Breast epithelium (tissue), 4 donors: Measurements from ENCODE around the gene PPARD. TPM values are rescaled to one million over a fixed set of nuclear protein-coding genes. Genes with fewer than 3 reads are reported as not detected.

Experiments
- DNase-seq, 2 donors: peaks; one replicate each; pipeline ENCODE4 v3.0.0-alpha.2; 2019; ENCODE audit warnings: low spot score in 2 of 2
- H3K27ac ChIP-seq, 2 donors: fragments of 200-600 bp; sonication (generic) in 1 of 2; one replicate each; pipeline ENCODE4 v1.5.1; 2016 to 2019; ENCODE audit warnings: mild to moderate bottlenecking in 1 of 2
- H3K27me3 ChIP-seq, 2 donors: fragments of 200-600 bp; sonication (generic) in 1 of 2; one replicate each; pipeline versions ENCODE4 v1.5.1 to v1.6.0; 2017 to 2019; ENCODE audit warnings: control low read depth in 1 of 2, mild to moderate bottlenecking in 1 of 2
- H3K36me3 ChIP-seq: fragments of 200-600 bp; one replicate; pipeline ENCODE4 v1.5.1; 2019
- H3K4me1 ChIP-seq, 2 donors: fragments of 200-600 bp; sonication (generic); one replicate each; pipeline ENCODE4 v1.5.1; 2016 to 2019; ENCODE audit warnings: control low read depth in 1 of 2
- H3K4me3 ChIP-seq, 3 donors: fragments of 200-600 bp; sonication (generic); 1 replicate in 2 of 3; 2 replicates in 1 of 3; pipeline ENCODE4 v1.5.1; 2016 to 2019; ENCODE audit warnings: mild to moderate bottlenecking in 3 of 3, moderate library complexity in 2 of 3
- H3K9me3 ChIP-seq, 2 donors: fragments of 200-600 bp; sonication (generic) in 1 of 2; one replicate each; pipeline ENCODE4 v1.5.1; 2016 to 2019; ENCODE audit warnings: control low read depth in 1 of 2
- CTCF ChIP-seq, 3 donors: fragments of 450-650 bp; IDR thresholded peaks; one replicate each; pipeline ENCODE4 v1.5.1; 2016 to 2017; ENCODE audit warnings: antibody characterized with exemption in 3 of 3, mild to moderate bottlenecking in 3 of 3, moderate library complexity in 3 of 3
- POLR2A ChIP-seq: fragments of 450-650 bp; IDR thresholded peaks from one replicate; pipeline ENCODE4 v1.6.1; 2016; ENCODE audit warnings: antibody characterized with exemption, mild to moderate bottlenecking, moderate library complexity
- POLR2AphosphoS5 ChIP-seq, 3 donors: sonication (generic); formaldehyde crosslinking; IDR thresholded peaks; one replicate each; pipeline ENCODE4 v1.6.1; 2017; ENCODE audit warnings: antibody characterized with exemption in 3 of 3
- intact Hi-C: fragments of 100-400 bp; cut with DNase I; formaldehyde crosslinking; loops from one replicate; pipeline ENCODE4 v1.15.1; 2023; ENCODE audit warnings: low total_unique reads
- total RNA-seq, 3 donors: library from RNA; depleted of rRNA; stranded (reverse); fragments of >200 nt; gene quantifications; one replicate each; pipeline ENCODE4 v1.1.0, GENCODE V29; 2016

The PPARD gene
- total RNA-seq, 3 donors from 2014 or later = 7.2 to 11.1 (median 10.7) TPM

- H3K27me3 ChIP-seq = no peaks in the 10 kb centered on the region
- H3K4me3 ChIP-seq = no peak overlapping the region
- intact Hi-C loops = no loop called here
- no peak for DNase-seq
- TF ChIP-seq POLR2AphosphoS5 (IDR thresholded peaks at IDR 0.05) (no peak), POLR2A (no peak), CTCF (IDR thresholded peaks at IDR 0.05) (no peak)
- H3K36me3 ChIP-seq = peaks cover 4% of the 10 kb centered on the region
- peaks cover 0 to 17% of the 10 kb centered on the region in 2 donors for H3K4me1 ChIP-seq
- H3K9me3 ChIP-seq = no peaks in the 10 kb centered on the region
- H3K27ac ChIP-seq = no peak overlapping the region
Observed at GRCh38 chr6:35473075-35473849, 130.9 kb downstream of the PPARD start.

- intact Hi-C loops = no loop called here
- peaks cover 4% of the 10 kb centered on the region for H3K36me3 ChIP-seq
- peak overlapping the region in 1 of 2 donors; percentile 3 for H3K27ac ChIP-seq
- no peak overlapping the region for H3K4me3 ChIP-seq
- no peak for DNase-seq
- H3K27me3 ChIP-seq = no peaks in the 10 kb centered on the region
- H3K4me1 ChIP-seq = peaks cover 0 to 17% of the 10 kb centered on the region in 2 donors
- H3K9me3 ChIP-seq = no peaks in the 10 kb centered on the region
- TF ChIP-seq POLR2AphosphoS5 (IDR thresholded peaks at IDR 0.05) = no peak
- TF ChIP-seq CTCF (IDR thresholded peaks at IDR 0.05) = no peak
- TF ChIP-seq POLR2A = no peak
Observed at GRCh38 chr6:35473850-35474130, 131.4 kb downstream of the PPARD start.

GRCh38 chr6:35474131-35474941, 132.0 kb downstream of the PPARD start:
- H3K4me3 ChIP-seq = no peak overlapping the region
- H3K27ac ChIP-seq = peak overlapping the region in 1 of 2 donors; percentile 3
- TF ChIP-seq POLR2A = no peak
- no peak for TF ChIP-seq CTCF (IDR thresholded peaks at IDR 0.05)
- TF ChIP-seq POLR2AphosphoS5 (IDR thresholded peaks at IDR 0.05) = no peak
- peaks cover 4% of the 10 kb centered on the region for H3K36me3 ChIP-seq
- H3K9me3 ChIP-seq = no peaks in the 10 kb centered on the region
- DNase-seq = no peak
- H3K27me3 ChIP-seq = no peaks in the 10 kb centered on the region
- peaks cover 0 to 17% of the 10 kb centered on the region in 2 donors for H3K4me1 ChIP-seq
- intact Hi-C loops = no loop called here

GRCh38 chr6:35474942-35475570, 132.7 kb downstream of the PPARD start:
- Histone ChIP-seq H3K9me3 (no peaks in the 10 kb centered on the region), H3K4me1 (peaks cover 0 to 17% of the 10 kb centered on the region in 2 donors), H3K27me3 (no peaks in the 10 kb centered on the region), H3K4me3 (no peak overlapping the region), H3K27ac (no peak overlapping the region), H3K36me3 (peaks cover 4% of the 10 kb centered on the region)
- TF ChIP-seq POLR2A (no peak), POLR2AphosphoS5 (IDR thresholded peaks at IDR 0.05) (no peak), CTCF (IDR thresholded peaks at IDR 0.05) (no peak)
- intact Hi-C loops = no loop called here
- DNase-seq = no peak

GRCh38 chr6:35475573-35475972, 133.2 kb downstream of the PPARD start:
- Histone ChIP-seq H3K9me3 (no peaks in the 10 kb centered on the region), H3K27ac (no peak overlapping the region), H3K4me1 (peaks cover 0 to 12% of the 10 kb centered on the region in 2 donors), H3K36me3 (peaks cover 4% of the 10 kb centered on the region), H3K4me3 (no peak overlapping the region), H3K27me3 (no peaks in the 10 kb centered on the region)
- intact Hi-C loops = no loop called here
- DNase-seq = no peak
- no peak for TF ChIP-seq POLR2A
- no peak for TF ChIP-seq POLR2AphosphoS5 (IDR thresholded peaks at IDR 0.05)
- TF ChIP-seq CTCF (IDR thresholded peaks at IDR 0.05) = no peak
